ENCODE results near the gene ATG4B.
"Not testable (repeated sequence)": the region's sequence is repeated elsewhere in the genome, so short reads cannot be mapped to it uniquely, and the experiment has no call there.

Gene ATG4B

GRCh38 chr2:241640165-241640795 is 2.8 kb downstream of the ATG4B start:
- DNase-seq, result no peak

GRCh38 chr2:241641631-241642030 is 4.1 kb downstream of the ATG4B start:
- no peak for DNase-seq

- DNase-seq, result no peak
These were observed 7.8 kb downstream of the ATG4B start for GRCh38 chr2:241645056-241645914.

GRCh38 chr2:241645915-241646645 is 8.6 kb downstream of the ATG4B start:
- DNase-seq, result no peak

DNA sequence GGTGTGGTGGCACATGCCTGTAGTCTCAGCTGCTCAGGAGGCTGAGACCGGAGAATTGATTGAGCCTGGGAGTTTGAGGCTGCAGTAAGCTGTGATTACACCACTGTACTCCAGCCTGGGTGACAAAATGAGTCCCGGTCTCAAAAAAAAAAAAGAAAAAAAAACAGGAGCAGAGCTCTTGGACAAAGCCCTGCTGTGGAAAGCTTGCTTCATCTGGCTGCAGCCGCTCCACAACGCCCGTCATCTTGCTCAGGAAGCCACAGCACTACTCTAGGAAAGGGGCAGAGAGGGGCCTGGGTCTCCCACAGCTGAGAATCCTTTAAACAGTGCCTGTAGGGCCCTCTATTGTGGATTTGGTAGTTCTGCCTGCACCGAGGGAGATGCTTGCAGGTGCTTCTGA is 11.0 kb downstream of the ATG4B start:
- no peak for DNase-seq

GRCh38 chr2:241649404-241649803 is 11.9 kb downstream of the ATG4B start:
- no peak for DNase-seq

DNA sequence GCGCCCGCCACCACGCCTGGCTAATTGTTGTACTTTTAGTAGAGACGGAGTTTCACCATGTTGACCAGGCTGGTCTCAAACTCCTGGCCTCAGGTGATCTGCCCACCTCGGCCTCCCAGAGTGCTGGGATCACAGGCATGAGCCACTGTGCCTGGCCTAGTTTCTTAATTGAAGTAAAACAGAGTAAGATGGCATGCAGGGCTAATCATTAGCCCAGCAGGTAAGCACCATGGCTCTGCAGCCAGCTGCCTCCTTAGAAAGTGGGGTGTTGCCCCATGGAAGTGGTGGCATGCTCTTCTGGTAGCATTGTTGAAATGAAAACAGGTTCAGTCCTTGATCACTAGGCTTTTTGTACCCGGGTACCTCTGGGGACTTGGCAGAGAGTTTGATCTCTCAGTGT is 12.4 kb downstream of the ATG4B start:
- DNase-seq, result no peak

DNA sequence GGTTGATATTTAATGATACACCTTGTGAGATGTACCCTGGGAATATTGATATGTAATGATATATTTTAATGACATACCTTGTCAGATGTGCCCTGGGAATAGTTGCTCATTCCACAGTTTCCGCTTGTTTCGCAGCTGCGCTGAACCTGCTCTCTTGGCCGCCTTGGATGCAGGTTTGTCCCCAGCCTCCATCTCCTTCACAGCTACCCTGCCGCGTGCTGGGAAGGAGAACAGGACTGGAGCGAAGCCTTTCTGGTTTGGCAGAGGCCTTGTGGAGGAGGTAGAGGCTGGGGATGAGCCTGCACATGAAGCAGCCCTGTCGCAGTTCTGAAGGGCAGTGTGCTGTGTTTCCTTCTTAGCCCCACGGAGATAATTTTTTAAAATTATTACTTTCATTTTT is 14.6 kb downstream of the ATG4B start:
- DNase-seq, result no peak

- DNase-seq, result no peak
These were observed 15.2 kb downstream of the ATG4B start for GRCh38 chr2:241652722-241653121.

GRCh38 chr2:241653210-241653750 is 15.8 kb downstream of the ATG4B start:
- no peak for DNase-seq

GRCh38 chr2:241654551-241654950 is 17.1 kb downstream of the ATG4B start:
- no peak for DNase-seq

- DNase-seq, result no peak
These were observed 18.2 kb downstream of the ATG4B start for GRCh38 chr2:241655516-241656189.

DNA sequence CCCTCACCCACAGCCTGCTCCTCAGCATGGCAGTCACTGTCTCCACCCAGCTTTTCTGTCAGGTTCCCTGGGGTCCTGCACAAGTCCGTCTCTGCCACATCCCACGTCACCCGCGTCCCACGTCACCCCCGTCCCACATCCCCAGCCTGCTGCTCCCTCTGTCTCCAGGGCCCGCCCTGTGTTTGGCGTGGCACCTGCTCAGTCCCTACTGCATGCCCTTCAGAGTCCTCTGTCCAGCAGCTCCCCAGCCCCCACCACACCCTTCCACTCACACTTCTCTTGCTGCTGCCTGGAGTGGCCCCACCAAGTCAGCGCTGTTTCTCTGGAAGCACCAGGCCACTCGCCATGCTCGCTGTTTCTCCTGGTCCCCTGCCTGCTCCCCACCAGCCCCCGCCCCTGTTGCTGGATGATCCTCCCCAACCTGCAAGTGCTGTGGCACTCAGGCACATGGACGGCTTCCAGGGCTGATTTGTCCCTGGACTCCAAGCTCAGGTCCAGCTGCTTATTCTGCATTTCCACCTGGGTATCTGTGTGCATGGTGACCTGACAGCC is 18.8 kb downstream of the ATG4B start:
- DNase-seq, result no peak

- no peak for DNase-seq
These were observed 20.3 kb downstream of the ATG4B start for GRCh38 chr2:241657786-241658254.

- no peak for DNase-seq
These were observed 20.8 kb downstream of the ATG4B start for GRCh38 chr2:241658296-241658695.

GRCh38 chr2:241659150-241659739 is 21.8 kb downstream of the ATG4B start:
- no peak for DNase-seq

DNA sequence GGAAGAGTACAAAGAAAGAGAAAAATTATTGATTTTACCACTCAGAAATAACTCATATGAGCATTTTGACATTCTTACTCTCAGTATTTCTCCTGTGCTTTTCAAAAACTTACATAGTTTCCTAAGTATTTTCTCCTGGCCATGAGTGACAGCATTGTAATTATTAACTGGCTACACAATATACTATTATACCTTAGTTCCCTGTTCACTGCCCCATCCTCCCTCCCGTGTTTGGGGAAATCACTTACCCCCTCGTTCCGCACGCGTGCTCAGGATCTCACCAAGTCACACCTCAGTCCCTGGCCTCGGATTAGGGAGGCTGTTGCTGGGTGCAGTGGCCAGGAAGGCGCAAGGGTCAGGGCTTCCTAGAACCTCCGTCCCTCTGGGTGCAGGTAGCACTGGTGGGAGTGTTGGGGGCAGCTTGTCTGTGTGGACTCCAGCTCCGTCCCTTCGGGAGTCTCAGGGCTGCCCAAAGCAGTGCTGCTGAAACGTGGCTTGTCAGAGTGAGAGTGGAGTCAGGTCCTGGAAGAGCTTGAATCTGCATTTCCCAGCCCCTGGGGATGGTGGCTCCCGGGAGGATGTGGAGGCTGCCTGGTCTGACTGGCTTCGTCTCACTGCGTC is 23.2 kb downstream of the ATG4B start:
- DNase-seq, result no peak

- not testable (repeated sequence) for DNase-seq
These were observed 25.2 kb downstream of the ATG4B start for GRCh38 chr2:241662731-241663130.

- no peak for DNase-seq
These were observed 28.4 kb downstream of the ATG4B start for GRCh38 chr2:241665731-241666440.

DNA sequence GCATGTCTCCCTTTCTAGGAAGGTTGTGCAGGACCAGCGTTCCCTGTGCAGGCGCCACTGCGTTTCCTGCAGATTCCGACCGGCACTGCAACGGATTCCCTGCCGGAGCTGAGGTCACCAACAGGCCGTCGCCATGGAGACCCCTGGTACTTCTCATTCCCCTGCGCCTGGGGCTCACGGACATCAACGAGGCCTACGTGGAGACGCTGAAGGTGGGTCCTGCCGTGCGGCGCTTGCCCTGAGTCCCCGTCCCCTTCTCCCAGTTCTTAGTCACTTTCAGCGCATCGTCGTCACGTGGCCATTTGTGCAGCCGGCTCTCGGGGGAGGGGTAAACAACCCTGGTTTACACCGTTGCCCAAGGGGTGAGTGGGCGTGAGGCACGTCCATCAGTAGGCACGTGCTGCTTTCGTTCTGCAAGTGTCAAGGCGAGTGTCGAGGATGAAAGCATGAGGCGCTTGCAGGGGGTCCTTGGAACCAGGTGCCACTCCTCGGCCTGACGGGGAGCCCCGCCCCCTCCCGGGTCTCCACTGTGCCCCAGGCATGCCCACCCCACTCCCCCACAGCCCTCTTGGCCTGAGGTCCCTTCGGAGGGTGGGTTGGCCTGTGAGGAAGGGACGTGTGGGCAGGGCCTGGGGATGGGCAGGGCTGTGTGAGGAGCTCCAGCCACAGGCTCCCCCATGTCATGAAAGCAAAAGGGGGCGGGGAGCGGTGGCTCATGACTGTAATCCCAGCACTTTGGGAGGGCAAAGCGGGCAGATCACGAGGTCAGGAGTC is 29.3 kb downstream of the ATG4B start:
- DNase-seq, result no peak

Measured in GF-D8 (cell line).